ENCODE measurements around the gene SACM1L.
A peak's percentile ranks its signal among the peaks of the same experiment; 100 is the strongest.

Gene SACM1L

GRCh38 chr3:45690336-45691035 is 1.3 kb downstream of the SACM1L start:
- peaks cover 23% of the 10 kb centered on the region for H3K36me3 ChIP-seq (ENCODE audit: insufficient read depth, low read length)
- peak overlapping the region; percentile 84 for H3K27ac ChIP-seq (ENCODE audit: low read length)
- H3K9me3 ChIP-seq (ENCODE audit: insufficient read depth, low read length, severe bottlenecking), result no peaks in the 10 kb centered on the region
- peak overlapping the region; percentile 89 for H3K9ac ChIP-seq (ENCODE audit: low read depth, low read length)
- peak overlapping the region; percentile 65 for H3K4me2 ChIP-seq (ENCODE audit: insufficient read depth, low read length)
- H3K4me3 ChIP-seq (ENCODE audit: low read depth in 1 of 2, low read length in 2 of 2), result peak overlapping the region; percentile 80 to 96
- no peak for TF ChIP-seq CTCF (IDR thresholded peaks at IDR 0.05; ENCODE audit: borderline replicate concordance, extremely low read depth, low read length, poor library complexity, severe bottlenecking)
- TF ChIP-seq EZH2 (IDR thresholded peaks at IDR 0.05; ENCODE audit: borderline replicate concordance, low read depth, low read length, severe bottlenecking), result no peak
- peaks cover 68% of the 10 kb centered on the region for H3K4me1 ChIP-seq (ENCODE audit: insufficient read depth, low read length)
- no peak for ATAC-seq (ENCODE audit: insufficient read depth, low read depth)
- peaks cover 26% of the 10 kb centered on the region for H4K20me1 ChIP-seq (ENCODE audit: insufficient read depth, low read length)
- peaks cover 67% of the 10 kb centered on the region for H3K79me2 ChIP-seq (ENCODE audit: insufficient read depth, low read length)
- no peak for DNase-seq
- no peak overlapping the region for H2AFZ ChIP-seq (ENCODE audit: low read depth, low read length)
- no peaks in the 10 kb centered on the region for H3K27me3 ChIP-seq (ENCODE audit: insufficient read depth, low read length, poor library complexity)

DNA sequence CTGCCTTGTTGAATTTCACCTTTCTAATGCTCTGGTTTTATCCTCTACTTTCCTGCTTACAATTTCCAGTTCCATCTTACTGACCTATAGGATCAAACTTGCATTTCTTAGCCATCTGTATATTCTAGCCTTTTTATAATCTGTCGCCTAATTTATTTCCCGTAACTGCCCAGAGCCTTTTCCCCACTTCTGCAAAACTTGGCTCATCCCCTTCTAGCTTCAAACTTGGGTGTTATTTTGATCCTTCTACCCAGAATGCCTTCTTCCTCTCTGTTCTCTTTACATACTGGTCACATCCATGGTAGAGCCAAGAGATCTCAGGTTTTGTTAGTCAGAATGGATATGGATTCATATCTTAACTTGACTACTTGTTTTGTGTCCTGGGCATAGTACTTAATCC is 2.6 kb downstream of the SACM1L start:
- no peak overlapping the region for H2AFZ ChIP-seq (ENCODE audit: low read depth, low read length)
- H4K20me1 ChIP-seq (ENCODE audit: insufficient read depth, low read length), result peaks cover 29% of the 10 kb centered on the region
- peaks cover 64% of the 10 kb centered on the region for H3K4me1 ChIP-seq (ENCODE audit: insufficient read depth, low read length)
- H3K36me3 ChIP-seq (ENCODE audit: insufficient read depth, low read length), result peaks cover 33% of the 10 kb centered on the region
- peak overlapping the region; percentile 89; the same call in 1 of the 2 replicates for H3K9ac ChIP-seq (ENCODE audit: low read depth, low read length)
- peaks cover 80% of the 10 kb centered on the region for H3K79me2 ChIP-seq (ENCODE audit: insufficient read depth, low read length)
- H3K9me3 ChIP-seq (ENCODE audit: insufficient read depth, low read length, severe bottlenecking), result no peaks in the 10 kb centered on the region
- H3K4me3 ChIP-seq (ENCODE audit: low read depth in 1 of 2, low read length in 2 of 2), result peak overlapping the region in 1 of 2 experiments; percentile 80; a peak in 2 of 4 replicates
- TF ChIP-seq EZH2 (IDR thresholded peaks at IDR 0.05; ENCODE audit: borderline replicate concordance, low read depth, low read length, severe bottlenecking) (no peak), CTCF (IDR thresholded peaks at IDR 0.05; ENCODE audit: borderline replicate concordance, extremely low read depth, low read length, poor library complexity, severe bottlenecking) (no peak)
- H3K4me2 ChIP-seq (ENCODE audit: insufficient read depth, low read length), result peak overlapping the region; percentile 65
- H3K27me3 ChIP-seq (ENCODE audit: insufficient read depth, low read length, poor library complexity), result no peaks in the 10 kb centered on the region
- peak overlapping the region; percentile 84; the same call in 1 of the 2 replicates for H3K27ac ChIP-seq (ENCODE audit: low read length)
- ATAC-seq (ENCODE audit: insufficient read depth, low read depth), result no peak
- DNase-seq, result no peak

GRCh38 chr3:45692866-45693265 is 3.7 kb downstream of the SACM1L start:
- H3K36me3 ChIP-seq (ENCODE audit: insufficient read depth, low read length), result peaks cover 37% of the 10 kb centered on the region
- peak overlapping the region; percentile 65 for H3K4me2 ChIP-seq (ENCODE audit: insufficient read depth, low read length)
- no peaks in the 10 kb centered on the region for H3K27me3 ChIP-seq (ENCODE audit: insufficient read depth, low read length, poor library complexity)
- no peak overlapping the region for H3K4me3 ChIP-seq (ENCODE audit: low read depth in 1 of 2, low read length in 2 of 2)
- H3K9ac ChIP-seq (ENCODE audit: low read depth, low read length), result no peak overlapping the region
- ATAC-seq (ENCODE audit: insufficient read depth, low read depth), result no peak
- no peaks in the 10 kb centered on the region for H3K9me3 ChIP-seq (ENCODE audit: insufficient read depth, low read length, severe bottlenecking)
- no peak overlapping the region for H2AFZ ChIP-seq (ENCODE audit: low read depth, low read length)
- no peak for DNase-seq
- peaks cover 32% of the 10 kb centered on the region for H4K20me1 ChIP-seq (ENCODE audit: insufficient read depth, low read length)
- peaks cover 54% of the 10 kb centered on the region for H3K4me1 ChIP-seq (ENCODE audit: insufficient read depth, low read length)
- TF ChIP-seq CTCF (IDR thresholded peaks at IDR 0.05; ENCODE audit: borderline replicate concordance, extremely low read depth, low read length, poor library complexity, severe bottlenecking), result no peak
- TF ChIP-seq EZH2 (IDR thresholded peaks at IDR 0.05; ENCODE audit: borderline replicate concordance, low read depth, low read length, severe bottlenecking), result no peak
- peak overlapping the region; percentile 8 for H3K27ac ChIP-seq (ENCODE audit: low read length)
- peaks cover 87% of the 10 kb centered on the region for H3K79me2 ChIP-seq (ENCODE audit: insufficient read depth, low read length)
